Measurements from ENCODE around the gene SPSB3.
A peak's percentile ranks its signal among the peaks of the same experiment; 100 is the strongest.

Gene SPSB3

DNA sequence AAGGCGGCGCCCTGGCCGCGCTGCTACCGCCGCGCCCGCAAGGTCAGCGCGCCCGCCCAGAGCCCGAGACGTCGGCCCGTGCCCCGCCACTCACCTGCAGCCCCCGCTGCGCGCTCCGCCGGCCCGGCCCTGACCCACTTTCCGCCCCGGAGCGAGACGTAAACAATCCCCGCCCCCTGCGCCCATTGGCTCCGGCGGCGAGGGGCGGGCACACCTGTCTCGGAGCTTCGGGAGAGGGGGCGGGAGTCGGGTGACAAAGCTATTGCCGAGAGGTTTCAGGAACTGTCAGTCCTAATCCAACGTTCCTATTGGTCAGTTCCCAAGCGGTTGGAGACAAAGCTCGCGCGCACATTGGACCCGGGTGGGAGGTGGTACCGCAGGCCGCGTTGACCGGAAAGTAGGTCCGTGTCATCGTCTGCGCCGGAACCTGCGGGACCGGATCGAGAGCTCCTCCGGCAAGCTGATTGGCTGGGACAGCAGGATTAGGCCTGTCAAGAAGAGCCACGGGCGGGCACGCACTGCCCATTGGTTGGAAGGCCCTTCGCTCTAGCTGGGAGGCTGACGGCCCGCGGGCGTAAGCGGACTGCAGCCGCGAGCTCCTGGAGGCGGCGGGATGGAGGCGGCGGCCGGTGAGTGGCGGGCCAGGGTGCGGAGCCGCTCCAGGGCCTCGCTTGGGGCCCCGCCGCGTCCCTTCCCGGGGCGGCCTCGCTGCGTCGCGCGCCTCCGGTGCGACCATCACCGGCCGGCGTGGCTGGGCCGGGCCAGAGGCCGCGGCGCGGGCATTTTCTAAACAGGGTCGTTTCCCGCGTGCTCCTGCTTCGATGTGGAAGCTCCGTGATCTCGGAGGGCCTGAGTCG, at the start of gene SPSB3, which contains the start of gene NUBP2:
TSS of gene SPSB3 (minus strand) at position 164 of the 857 bp plus-strand sequence. CDS start 1,088 bp downstream, outside the sequence.
TSS of gene NUBP2 (plus strand) at position 553 of the 857 bp plus-strand sequence. CDS start at position 614, 61 bp downstream.
- DNase-seq: peak; percentile 90

DNA sequence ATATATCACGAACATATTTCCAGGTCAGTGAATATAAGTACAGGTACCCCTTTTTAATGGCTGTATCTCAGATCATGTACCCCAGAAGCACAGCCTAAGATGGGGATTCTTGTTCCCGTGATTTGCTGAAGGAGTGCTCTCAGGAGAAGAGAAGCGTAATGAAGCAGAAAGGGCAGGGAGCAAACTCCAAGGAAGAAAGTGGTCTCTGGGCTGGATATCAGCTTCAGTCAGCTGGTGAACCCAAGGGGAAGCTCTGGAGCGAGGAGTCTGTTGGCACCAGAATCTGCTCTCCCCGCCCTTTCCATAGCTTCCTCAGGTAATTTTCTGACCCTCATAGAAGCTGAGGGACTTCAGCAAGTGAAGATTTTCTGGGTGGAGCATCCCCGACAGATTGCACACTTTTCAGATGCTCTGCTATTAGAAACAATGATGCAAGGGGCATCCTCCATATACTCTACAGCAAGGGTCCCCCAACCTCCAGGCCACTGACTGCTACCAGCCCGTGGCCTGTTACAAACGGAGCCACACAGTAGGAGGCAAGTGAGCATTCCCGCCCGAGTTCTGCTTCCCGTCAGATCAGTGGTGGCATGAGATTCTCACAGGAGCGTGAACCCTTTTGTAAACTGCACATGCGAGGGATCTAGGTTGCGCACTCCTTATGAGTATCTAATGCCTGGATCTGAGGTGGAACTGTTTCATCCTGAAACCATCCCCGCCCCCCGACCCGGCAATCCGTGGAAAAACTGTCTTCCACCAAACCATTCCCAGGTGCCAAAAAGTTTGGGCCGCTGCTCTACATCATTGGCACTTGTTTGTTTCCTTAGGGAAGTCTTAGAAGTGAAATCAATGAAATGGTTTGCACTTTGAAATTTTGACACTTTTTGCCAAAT, 49.1 kb upstream of the SPSB3 start:
- DNase-seq: no peak

DNA sequence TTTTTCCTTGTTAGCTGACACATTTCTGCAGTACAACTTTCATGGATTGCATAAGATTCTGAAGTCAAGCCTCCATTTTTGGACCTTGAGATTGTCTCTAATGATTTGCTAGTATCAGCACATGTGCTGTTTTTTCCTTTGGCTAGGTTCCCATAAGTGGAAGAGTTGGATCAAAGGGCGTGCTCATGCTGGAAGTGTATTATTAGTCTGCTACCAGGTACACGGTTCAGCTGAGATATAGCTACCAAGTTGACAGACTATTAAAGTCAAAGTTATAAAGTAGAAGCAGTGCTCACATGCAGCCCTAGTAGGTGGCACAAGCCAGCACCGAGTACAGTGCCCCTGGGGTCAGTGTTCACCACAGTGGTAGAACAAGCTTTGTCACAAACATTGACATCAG, 47.8 kb upstream of the SPSB3 start:
- no peak for DNase-seq

DNA sequence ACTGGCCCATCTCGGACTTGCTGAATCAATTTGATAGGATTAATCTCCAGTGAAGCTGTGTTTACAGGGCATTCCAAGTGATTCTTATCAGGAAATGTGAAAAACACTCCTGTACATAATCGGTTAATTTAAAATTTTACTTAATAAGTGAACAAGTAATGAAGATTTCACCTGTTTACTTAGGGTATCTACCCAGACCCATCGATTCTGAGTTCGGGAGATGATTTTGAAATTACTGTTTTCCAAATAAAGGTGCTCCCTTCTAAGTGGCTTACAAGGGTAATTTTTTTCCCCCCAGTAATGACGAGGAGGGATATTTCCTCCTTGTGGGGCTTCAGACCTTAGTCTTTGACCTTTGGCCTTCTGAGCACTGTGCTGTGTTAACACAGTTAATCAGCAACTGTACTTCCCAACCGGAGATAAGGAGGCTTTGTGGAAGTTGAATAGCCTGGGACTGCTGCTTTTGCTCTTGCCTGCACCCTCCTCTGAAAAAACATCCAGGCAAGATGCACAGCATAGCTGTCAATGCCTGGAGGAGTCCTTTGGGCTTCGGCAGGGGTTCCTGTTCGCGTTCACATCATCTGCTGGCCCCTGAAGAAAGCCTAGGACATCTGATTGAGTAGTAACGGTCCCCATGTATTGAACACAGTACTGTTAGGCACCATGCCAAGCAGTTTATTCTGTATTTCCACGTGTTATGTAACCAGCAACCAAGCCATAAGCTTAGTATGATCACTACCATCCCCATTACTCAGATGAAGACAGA, 46.5 kb upstream of the SPSB3 start:
- no peak for DNase-seq

DNA sequence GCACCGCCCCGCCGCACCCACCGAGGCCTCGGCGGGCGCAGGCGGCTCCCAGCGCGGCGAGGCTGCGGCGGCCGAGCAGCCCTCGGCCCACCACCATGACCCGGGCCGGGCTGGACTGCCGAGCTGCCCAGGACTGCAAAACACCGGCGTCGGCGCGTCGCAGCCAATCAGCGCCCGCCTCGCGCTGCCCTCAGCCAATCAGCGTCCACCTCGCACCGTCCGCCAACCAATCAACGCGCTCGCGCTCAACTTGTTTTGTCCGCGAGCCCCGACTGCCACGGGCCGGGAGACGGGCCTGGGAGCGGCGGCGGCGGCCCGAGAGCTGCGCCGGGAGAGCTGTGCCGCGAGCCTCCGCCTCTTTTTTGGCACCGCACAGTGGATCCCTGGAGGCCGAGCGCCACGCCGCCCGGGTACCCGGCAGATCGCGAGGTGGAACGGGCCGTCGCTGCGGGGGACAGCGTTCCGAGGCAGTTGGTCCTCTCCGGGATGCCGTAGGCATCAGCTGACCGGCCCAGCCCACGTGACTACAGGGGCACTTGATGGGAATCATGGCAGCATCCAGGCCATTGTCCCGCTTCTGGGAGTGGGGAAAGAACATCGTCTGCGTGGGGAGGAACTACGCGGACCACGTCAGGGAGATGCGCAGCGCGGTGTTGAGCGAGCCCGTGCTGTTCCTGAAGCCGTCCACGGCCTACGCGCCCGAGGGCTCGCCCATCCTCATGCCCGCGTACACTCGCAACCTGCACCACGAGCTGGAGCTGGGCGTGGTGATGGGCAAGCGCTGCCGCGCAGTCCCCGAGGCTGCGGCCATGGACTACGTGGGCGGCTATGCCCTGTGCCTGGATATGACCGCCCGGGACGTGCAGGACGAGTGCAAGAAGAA, 44.6 kb upstream of the SPSB3 start, which contains the start of the genes FAHD1 and HAGH:
TSS of gene FAHD1 (plus strand) at position 516 of the 883 bp plus-strand sequence. CDS start at position 549, 33 bp downstream.
TSS of gene HAGH (minus strand) at position 135 of the 883 bp plus-strand sequence. CDS start at position 97, 38 bp downstream.
- DNase-seq: peak; percentile 75

DNA sequence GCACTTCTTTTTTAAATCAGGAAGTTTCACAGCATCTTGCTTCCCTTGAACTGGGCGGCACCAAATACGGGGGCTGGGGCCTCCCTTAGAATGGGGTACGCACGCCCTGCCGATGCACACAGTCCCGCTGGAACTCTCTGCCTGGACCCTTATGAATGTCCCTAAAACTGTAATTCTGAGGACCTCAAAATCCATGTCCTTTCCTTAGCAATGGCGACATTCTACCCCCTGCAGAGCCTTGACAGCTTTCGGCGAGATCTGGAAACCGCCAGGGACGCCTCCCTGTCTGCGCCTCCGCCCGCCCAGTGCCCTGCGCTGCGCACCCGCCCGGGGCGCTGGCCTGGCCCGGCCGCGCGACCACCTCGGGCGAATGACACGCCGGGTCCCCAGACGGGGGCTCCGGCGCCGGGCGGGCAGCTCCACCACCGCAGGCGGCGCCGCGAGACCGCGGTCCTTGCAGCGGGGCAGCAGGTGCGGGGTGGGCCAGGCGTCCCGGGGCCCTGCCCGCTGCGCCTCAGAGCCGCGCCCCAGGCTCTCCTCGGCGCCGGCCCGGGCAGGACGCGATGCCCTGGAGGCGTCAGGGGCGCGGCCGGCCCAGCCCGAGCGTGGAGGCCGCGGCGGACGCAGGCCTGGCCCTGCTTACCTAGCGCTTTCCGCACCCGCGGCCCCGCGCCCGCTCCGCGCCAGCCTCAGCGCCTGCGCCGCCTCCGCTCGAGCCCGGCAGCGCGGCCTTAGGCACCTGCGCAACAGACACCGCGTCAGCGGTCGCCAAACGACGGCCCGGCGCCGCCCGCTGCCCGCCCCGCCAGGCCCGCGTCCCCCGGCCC, 43.7 kb upstream of the SPSB3 start:
- no peak for DNase-seq

DNA sequence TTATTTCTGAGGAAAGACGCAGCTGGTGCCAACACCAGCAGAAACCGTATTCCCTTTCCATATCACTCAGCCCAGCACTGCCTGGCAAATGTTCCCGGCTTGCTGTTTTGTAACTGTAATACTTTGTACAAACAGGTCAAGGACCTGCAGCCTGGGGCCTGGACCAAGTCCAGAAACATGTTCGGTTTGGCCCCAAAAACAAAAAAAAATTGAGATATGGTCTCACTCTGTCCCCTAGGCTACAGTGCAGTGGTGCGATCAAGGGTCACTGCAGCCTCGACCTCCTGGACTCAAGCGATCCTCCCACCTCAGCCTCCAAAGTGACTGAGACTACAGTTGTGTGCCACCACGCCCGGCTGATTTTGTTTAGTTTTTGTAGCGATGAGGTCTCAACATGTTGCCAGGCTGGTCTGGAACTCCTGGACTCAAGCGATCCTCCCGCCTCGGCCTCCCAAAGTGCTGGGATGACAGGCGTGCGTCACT, 43.1 kb upstream of the SPSB3 start:
- no peak for DNase-seq

DNA sequence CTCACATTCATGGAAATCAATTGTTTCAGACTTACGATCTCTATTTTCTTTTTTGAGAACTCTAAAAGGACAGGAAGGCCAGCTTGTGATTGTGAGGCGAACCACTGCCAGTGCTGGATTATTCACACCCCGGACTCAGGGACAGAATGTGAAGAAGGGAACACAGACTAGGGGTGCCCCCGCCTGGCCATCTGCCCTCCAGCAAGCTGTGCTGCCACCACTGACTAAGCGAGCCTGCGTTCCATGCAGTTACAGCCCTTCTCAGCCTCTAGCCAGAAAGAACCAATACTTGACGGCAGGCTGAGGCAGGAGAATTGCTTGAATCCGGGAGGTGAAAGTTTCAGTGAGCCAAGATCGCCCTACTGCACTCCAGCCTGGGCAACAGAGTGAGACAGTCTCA, 41.5 kb upstream of the SPSB3 start:
- no peak for DNase-seq

DNA sequence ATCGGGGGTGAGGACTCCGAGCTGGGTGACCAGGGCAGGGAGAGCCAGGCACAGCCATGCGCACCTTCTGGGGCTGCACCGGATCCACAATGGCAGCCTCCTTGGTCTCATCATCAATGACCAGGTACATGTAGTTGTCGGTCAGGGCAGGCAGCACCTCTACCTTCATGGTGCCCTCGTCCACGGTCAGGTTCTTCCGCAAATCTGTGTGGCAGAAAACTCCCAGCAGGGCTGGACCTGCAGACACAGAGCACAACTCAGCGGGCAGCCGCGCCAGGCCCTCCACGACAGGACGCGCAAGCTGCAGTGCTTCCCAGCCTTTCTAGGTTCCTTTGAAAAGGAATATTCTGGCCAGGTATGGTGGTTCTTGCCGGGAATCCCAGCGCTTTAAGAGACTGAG, 40.4 kb upstream of the SPSB3 start:
- no peak for DNase-seq

DNA sequence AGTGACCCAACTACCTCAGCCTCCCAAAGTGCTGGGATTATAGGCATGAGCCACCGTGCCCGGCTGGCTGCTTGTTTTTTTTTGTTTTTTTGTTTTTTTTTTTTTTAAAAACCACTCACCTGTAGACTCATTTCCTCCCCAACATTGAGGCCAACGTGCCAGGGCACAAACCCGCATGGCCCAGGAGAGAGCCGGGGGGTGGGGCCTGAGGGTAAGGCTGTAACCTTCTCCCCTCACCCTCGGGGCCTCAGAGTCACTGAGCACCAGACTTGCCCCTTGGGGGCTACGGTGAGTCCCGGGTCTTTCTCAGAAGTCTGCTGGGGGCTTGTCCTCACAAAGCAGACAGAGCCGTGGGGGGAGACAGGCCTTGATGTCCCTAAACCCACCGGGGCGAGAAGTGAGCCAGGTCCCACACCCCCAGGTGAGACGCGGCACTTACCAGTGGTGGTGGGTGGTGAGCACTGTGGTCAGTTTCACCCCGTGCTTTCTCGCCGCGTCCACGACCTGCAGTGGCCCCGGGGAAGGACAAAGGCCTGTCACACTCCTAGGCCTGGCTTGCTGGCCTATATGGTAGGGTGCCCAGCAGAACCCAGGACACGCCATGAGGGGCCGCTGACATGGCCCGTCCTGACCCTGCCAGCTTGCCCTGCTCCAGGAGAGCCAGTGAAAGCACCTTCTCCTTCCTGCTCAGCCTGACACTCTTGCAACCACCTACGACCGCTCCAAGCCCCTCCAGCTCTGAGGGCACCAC, 39.7 kb upstream of the SPSB3 start:
- DNase-seq: no peak

DNA sequence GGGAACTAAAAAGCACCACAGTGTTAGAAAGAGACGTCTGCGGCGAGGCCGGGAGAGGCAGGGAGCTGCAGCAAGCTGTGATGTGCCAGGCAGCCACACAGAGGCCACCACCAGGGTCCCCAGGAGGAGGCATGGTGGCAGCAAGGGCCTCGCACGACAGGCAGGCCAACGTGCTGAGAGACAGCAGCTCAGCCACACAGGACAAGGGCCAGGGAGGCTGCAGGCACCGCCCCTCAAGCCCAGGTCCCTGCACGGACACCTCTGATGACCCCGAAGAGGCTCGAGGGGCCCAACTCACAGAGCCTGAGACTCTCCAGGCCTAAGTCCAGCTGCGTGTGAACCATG, 38.5 kb upstream of the SPSB3 start:
- no peak for DNase-seq

DNA sequence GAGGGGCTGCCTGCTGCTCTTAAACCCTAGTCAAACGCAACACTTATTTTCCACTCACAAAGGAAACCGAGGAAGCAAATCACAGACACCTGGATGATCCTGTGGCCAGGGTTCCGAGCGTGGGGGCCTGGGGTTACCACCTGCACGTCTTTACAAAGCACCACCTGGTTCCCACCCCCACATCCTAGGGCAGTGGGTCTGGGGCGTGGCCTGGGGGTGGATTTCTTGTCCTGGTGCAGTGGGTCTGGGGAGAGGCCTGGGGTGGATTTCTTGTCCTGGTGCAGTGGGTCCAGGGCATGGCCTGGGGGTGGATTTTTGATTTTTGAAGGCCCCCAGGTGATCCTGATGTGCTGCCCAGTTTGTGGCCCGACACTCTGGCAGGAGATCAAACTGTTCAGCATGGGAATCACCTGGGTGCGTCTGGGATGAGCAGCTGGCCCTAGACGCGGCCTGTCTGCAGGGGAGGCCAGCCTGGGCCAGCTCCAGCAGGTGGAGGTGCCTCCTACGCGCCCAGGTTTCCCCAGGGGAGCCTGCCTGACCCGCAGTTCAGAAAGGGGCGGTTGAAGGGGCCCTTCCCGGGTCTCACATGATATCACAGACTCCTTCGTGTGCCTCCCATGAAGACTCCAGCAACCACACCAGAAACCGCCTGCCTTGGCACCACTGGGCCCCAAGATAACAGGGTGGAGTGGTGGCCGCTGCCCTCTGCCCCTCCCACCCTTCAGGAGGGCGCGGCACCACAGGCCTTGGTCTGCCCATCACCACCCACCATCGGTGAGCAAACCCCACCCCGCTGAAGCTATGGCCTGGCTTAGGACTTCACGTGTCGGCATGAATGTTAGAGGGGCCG, 38.0 kb upstream of the SPSB3 start:
- no peak for DNase-seq

DNA sequence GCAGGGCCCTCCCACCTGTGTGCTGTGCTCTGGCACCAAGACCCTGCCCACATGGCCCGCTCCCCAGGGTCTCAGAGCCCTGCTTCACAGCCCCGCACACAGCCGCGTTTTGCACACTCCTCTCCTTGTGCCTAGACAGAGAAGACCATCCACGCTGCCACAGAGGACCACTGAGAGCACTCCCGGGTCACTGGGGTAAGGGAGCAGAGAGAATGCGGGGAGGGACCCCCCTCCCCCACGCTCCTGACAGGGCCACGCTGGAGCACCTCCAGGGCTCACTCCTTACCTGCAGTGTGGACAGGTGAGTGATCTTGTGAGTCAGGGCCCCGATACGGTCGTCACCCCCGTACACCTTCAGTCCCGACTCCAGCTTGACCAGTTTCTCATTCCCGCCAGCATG, 37.2 kb upstream of the SPSB3 start:
- no peak for DNase-seq

DNA sequence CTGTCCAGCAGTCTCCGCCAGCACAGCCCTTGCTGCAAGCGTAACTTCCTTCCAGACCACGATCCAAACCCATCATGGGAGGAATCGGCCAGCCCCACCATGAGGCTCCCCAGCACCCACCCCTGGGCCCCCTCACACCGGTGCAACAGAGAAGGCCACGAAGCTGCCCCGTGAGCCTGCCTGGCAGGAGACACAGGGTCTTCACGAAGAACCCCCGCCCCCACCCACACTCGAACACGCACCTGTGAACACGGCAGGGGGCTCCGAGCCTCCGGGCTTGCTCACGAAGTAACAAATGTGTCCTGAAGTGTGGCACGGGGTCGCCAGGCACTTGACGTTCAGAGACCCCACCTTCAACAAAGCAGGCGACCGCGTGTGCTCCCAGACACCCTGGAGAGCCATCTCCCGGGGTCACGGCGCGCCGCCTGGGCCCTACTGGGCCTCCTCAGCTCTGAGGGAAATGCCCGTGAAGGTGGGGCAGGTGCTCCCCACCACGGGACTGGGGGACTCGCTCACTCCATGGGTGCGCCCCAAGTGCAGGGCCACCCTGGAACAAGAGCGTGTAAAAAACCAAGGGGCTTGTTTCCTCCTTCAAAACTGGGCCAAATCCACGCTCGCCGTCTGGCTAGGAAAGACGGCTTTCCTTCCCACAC, 36.6 kb upstream of the SPSB3 start:
- DNase-seq: no peak

DNA sequence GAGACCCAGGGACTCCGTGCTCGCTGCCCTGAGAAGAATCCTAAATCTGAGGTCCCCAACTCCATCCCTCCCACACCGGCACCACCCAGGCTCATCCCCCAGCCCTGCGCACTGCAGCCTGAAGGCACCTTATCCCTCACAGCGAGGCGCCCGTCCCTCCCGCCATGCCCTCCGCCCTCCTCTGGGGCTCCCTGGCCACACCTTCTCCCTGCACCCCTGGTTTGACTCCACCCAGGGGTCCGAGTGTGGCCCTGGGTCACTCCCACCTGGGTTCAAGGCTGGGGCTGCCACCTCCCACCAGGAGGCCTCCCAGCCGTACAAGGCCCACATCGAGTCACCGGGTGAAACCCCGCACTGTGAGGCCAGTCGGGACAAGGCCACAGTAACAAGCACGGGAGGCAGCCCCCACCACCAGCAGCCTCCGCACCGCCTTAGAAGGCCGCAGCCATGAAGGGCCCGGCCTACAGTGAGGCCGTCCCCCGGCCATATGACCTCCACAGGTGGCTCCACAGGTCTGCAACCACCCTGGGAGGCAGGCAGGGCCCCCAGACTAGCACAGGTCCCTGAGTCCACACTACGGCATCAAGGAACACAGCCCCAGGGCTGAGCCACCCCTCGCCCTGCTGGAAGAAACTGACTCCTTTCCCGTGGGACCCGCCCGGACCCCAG, 36.0 kb upstream of the SPSB3 start:
- DNase-seq: no peak

DNA sequence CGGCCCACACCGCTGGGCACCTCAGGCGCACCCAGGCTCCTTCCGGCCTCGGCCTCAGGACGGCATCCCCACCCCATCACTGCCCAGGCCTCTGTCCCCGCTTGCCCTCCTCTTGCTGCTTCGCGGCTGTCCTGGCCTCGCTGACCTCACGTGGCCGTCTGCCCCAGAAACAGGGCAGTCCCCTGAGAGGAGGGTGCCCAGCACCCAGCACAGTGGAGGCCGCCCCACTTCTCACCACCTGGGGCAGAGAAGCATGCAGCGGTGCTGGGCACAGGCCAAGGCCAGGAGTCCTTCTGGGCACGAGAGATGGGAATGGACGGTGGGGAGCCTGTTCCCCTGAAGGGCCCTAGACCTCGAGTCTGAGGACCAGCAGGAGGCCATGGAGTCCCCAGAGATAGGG, 35.3 kb upstream of the SPSB3 start:
- DNase-seq: no peak

DNA sequence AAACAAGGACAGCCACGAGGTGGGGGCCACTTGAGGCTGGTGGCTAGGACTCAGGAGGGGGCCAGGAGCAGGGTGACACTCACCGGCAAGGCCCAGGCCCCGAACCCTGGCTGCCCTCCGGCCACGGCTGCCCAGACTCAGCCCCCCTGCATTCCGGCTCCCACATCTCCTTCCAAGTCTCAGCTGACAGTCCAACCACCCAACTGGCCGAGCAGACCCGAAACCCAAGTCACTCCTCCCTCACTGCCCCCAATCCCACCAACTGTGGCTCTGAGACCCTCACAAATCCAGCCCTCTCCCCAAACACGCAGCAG, 34.9 kb upstream of the SPSB3 start:
- no peak for DNase-seq
